Fibroblast of lung (primary cell): ENCODE data around the gene LRCOL1. TPM values are rescaled to one million over a fixed set of nuclear protein-coding genes. Genes with fewer than 3 reads are reported as not detected.

Experiments
- DNase-seq, 2 donors: peaks; one replicate each; pipeline versions ENCODE4 v3.0.0 to v3.0.0-alpha.2; 2010; ENCODE audit warnings: low read depth in 2 of 2
- H2AFZ ChIP-seq: 2 replicates; pipeline ENCODE4 v1.5.1; 2012; ENCODE audit warnings: low read length, control low read depth, inconsistent platforms
- H3K27ac ChIP-seq: 2 replicates; pipeline ENCODE4 v1.5.1; 2011; ENCODE audit warnings: low read length, control low read depth; ENCODE audit not compliant: insufficient read depth
- H3K27me3 ChIP-seq: 2 replicates; pipeline ENCODE4 v1.5.1; 2011; ENCODE audit warnings: mild to moderate bottlenecking, low read length; ENCODE audit not compliant: control insufficient read depth, insufficient read depth
- H3K36me3 ChIP-seq: 2 replicates; pipeline ENCODE4 v1.5.1; 2011; ENCODE audit warnings: low read length; ENCODE audit not compliant: control insufficient read depth, insufficient read depth
- H3K4me1 ChIP-seq: 2 replicates; pipeline ENCODE4 v1.5.1; 2011; ENCODE audit warnings: low read length; ENCODE audit not compliant: control insufficient read depth, insufficient read depth; ENCODE audit errors: extremely low read depth
- H3K4me2 ChIP-seq: 2 replicates; pipeline ENCODE4 v1.5.1; 2011; ENCODE audit warnings: low read length, control low read depth; ENCODE audit not compliant: insufficient read depth; ENCODE audit errors: extremely low read depth
- H3K4me3 ChIP-seq, 4 experiments: fragments of 200-600 bp in 1 of 4; sonication (generic) in 1 of 4; replicated peaks in 1 of 4; 2 replicates each; pipeline ENCODE4 v1.5.1; 2011 to 2016; ENCODE audit warnings: low read length in 4 of 4, low read depth in 3 of 4, mild to moderate bottlenecking in 3 of 4, control low read depth in 2 of 4, inconsistent platforms in 1 of 4, mixed read lengths in 1 of 4; ENCODE audit not compliant: insufficient read depth in 1 of 4; ENCODE audit errors: control extremely low read depth in 1 of 4
- H3K79me2 ChIP-seq: 2 replicates; pipeline ENCODE4 v1.5.1; 2012; ENCODE audit warnings: mild to moderate bottlenecking, low read length, inconsistent platforms; ENCODE audit not compliant: control insufficient read depth, insufficient read depth
- H3K9ac ChIP-seq: 2 replicates; pipeline ENCODE4 v1.5.1; 2011; ENCODE audit warnings: mild to moderate bottlenecking, low read length, control low read depth; ENCODE audit not compliant: insufficient read depth
- H3K9me3 ChIP-seq: 2 replicates; pipeline ENCODE4 v1.5.1; 2012; ENCODE audit warnings: low read depth, low read length; ENCODE audit not compliant: control insufficient read depth, insufficient read depth
- H4K20me1 ChIP-seq: 2 replicates; pipeline ENCODE4 v1.5.1; 2011; ENCODE audit warnings: low read length; ENCODE audit not compliant: control insufficient read depth, insufficient read depth; ENCODE audit errors: extremely low read depth
- EZH2 ChIP-seq: IDR thresholded peaks from 2 replicates; pipeline ENCODE4 v1.5.1; 2012; ENCODE audit warnings: low read length, control low read depth, mild to moderate bottlenecking; ENCODE audit errors: missing control alignments
- polyA plus RNA-seq, 2 donors: library from polyadenylated mRNA; depleted of rRNA in 1 of 2; stranded (reverse) in 1 of 2; unstranded in 1 of 2; fragments of >200 nt; gene quantifications; 2 replicates each; pipeline ENCODE4 v1.2.1, GENCODE V29; 2011 to 2012; ENCODE audit warnings: missing spikeins in 1 of 2
- total RNA-seq: library from RNA; depleted of rRNA; stranded (reverse); fragments of >200 nt; gene quantifications from 2 replicates; pipeline ENCODE4 v1.2.1, GENCODE V29; 2014
- TF ChIP-seq, protein P1 (sequence below), 2 donors: IDR thresholded peaks in 1 of 2; conservative IDR thresholded peaks in 1 of 2; 1 replicate in 1 of 2; 2 replicates in 1 of 2; pipeline ENCODE4 v1.5.1; 2011 to 2012; ENCODE audit warnings: low read length in 2 of 2, control low read depth in 1 of 2, inconsistent platforms in 1 of 2, low read depth in 1 of 2, mild to moderate bottlenecking in 1 of 2

Gene LRCOL1
- total and polyA plus RNA-seq, 2 donors (not counting 1 experiment from before 2014, with no cell fraction given): 0.17 TPM; not detected in 1

DNA sequence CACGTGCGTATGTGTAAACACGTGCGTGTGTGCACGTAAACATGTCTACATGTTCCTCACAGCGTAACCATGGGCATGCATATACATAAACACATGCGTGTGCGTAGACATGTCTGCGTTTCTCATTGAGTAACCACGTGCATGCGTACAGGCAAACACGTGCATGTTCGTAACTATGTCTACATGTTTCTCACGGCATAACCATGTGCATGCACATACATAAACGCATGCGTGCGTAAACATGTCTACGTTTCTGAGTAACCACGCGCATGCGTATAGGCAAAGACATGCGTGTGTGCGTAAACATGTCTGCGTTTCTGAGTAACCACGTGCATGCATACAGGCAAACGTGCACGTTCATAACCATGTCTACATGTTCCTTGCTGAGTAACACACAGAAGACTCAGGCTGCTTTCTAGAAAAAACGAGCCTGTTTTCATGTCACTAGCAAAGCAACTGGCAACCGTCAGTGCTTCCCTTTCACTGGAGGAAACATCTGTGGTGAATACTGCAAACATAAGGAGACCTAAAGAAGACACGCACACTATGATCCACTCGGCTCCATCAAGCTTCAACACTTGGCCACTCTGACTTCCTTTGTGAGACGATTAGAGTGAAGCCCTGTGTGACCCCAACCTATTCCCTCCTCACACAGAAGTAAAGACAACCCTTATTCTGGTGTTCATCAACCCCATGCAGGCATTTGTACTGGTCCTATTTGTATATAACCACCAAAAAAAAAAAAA, 47.9 kb upstream of the LRCOL1 start:
- Histone ChIP-seq H2AFZ (no peak overlapping the region), H3K4me2 (no peak overlapping the region), H3K9me3 (no peaks in the 10 kb centered on the region), H3K9ac (no peak overlapping the region), H3K27ac (no peak overlapping the region), H3K4me3 (no peak overlapping the region), H3K36me3 (peaks cover 20% of the 10 kb centered on the region), H3K4me1 (no peaks in the 10 kb centered on the region), H3K79me2 (no peaks in the 10 kb centered on the region), H3K27me3 (no peaks in the 10 kb centered on the region), H4K20me1 (no peaks in the 10 kb centered on the region)
- DNase-seq: no peak
- TF ChIP-seq, protein P1, sequence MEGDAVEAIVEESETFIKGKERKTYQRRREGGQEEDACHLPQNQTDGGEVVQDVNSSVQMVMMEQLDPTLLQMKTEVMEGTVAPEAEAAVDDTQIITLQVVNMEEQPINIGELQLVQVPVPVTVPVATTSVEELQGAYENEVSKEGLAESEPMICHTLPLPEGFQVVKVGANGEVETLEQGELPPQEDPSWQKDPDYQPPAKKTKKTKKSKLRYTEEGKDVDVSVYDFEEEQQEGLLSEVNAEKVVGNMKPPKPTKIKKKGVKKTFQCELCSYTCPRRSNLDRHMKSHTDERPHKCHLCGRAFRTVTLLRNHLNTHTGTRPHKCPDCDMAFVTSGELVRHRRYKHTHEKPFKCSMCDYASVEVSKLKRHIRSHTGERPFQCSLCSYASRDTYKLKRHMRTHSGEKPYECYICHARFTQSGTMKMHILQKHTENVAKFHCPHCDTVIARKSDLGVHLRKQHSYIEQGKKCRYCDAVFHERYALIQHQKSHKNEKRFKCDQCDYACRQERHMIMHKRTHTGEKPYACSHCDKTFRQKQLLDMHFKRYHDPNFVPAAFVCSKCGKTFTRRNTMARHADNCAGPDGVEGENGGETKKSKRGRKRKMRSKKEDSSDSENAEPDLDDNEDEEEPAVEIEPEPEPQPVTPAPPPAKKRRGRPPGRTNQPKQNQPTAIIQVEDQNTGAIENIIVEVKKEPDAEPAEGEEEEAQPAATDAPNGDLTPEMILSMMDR (conservative IDR thresholded peaks at IDR 0.05 in 1 of 2, IDR thresholded peaks at IDR 0.05 in 1 of 2; ENCODE audit: low read depth in 1 of 2, low read length in 2 of 2): no peak
- TF ChIP-seq EZH2: no peak

DNA sequence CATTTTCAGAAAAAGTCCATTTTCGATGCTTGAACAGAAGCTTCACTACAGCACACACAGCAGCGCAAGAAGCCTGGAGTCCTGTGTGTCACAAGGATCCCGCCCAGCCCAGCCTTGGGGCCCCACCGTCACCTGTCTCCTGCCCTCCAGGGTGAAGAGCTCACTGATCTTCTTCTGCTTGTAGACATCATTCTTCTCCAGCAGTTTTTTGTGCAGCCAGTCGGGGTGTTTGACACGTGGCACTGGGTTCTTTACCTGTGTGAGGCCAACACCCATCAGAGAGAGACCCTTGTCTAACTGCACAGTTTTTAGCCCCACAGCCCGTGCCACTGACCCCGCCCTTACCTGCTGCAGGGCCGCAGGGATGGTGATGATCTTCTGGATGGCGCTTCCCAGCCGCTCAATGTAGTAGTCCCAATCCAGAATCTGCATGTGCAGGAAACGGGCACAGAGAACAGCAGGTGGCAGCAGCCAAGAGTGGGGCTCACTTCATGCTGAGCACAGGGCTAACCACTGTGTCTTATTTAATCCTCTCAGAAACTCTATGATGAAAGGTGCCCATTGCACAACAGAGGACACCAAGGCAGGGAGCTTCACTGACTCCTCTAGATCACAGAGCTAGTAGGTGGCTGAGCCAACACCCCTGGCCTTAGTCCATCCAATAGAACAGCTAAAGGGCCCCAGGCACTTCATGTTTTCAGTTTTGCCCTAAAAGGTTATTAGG, 46.8 kb upstream of the LRCOL1 start:
- no peaks in the 10 kb centered on the region for H3K79me2 ChIP-seq
- no peak for TF ChIP-seq EZH2
- TF ChIP-seq, protein P1 (conservative IDR thresholded peaks at IDR 0.05 in 1 of 2, IDR thresholded peaks at IDR 0.05 in 1 of 2; ENCODE audit: low read depth in 1 of 2, low read length in 2 of 2): no peak
- DNase-seq: no peak
- no peak overlapping the region for H3K9ac ChIP-seq
- H3K27ac ChIP-seq: no peak overlapping the region
- H3K4me1 ChIP-seq: no peaks in the 10 kb centered on the region
- no peak overlapping the region for H3K4me3 ChIP-seq
- no peak overlapping the region for H3K4me2 ChIP-seq
- H3K9me3 ChIP-seq: no peaks in the 10 kb centered on the region
- no peak overlapping the region for H2AFZ ChIP-seq
- H3K27me3 ChIP-seq: no peaks in the 10 kb centered on the region
- no peaks in the 10 kb centered on the region for H4K20me1 ChIP-seq
- peaks cover 13% of the 10 kb centered on the region for H3K36me3 ChIP-seq

DNA sequence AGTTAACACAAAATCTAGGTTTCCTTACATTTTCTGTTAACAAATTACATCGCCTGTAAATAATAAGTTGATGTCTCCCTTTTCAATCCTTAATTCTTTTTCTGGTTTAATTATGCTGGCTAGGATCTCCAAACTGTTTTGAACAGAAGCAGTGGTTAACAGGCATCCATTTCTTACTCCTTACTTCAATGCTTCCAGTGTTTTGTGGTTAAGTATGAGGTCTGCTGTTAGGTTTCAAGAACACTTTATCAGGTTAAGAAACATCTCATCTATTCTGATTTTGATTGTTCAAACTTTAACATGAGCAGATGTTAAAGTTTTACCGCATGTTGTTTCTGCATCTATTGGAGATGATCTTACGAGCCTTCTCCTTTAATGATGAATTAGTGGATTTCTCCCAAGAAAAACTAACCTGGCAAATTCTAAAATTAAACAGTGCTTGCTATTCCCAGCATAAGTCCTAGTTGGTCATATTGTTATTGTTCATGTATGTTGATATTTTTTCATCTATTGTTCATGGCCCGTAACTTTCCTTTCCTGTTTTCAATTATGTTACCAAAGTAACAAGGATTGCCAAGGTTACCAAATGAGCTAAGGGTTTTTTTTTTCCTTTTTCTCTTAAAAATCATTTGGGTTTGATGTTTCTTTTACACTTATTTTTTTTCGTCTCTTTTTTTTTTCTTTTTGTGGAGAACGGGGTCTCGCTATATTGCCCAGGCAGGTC, 43.3 kb upstream of the LRCOL1 start:
- DNase-seq: peak in 1 of 2 donors; percentile 35

More for the DNA sequence above, 43.3 kb upstream of the LRCOL1 start:
- Histone ChIP-seq H3K4me1 (no peaks in the 10 kb centered on the region), H4K20me1 (no peaks in the 10 kb centered on the region), H3K79me2 (no peaks in the 10 kb centered on the region), H3K9me3 (no peaks in the 10 kb centered on the region), H3K4me3 (no peak overlapping the region), H3K36me3 (peaks cover 8% of the 10 kb centered on the region), H3K4me2 (no peak overlapping the region), H3K27ac (no peak overlapping the region), H3K9ac (no peak overlapping the region), H3K27me3 (no peaks in the 10 kb centered on the region), H2AFZ (no peak overlapping the region)
- TF ChIP-seq, protein P1 (conservative IDR thresholded peaks at IDR 0.05 in 1 of 2, IDR thresholded peaks at IDR 0.05 in 1 of 2; ENCODE audit: low read depth in 1 of 2, low read length in 2 of 2): no peak
- TF ChIP-seq EZH2: no peak
